AG09309 (cell line): Measurements from ENCODE around the gene TGFBR1.
A peak's percentile ranks its signal among the peaks of the same experiment; 100 is the strongest.

ENCODE experiments used
- DNase-seq: peaks from one replicate; pipeline ENCODE4 v3.0.0-alpha.2; 2010; ENCODE audit warnings: low read depth
- H3K4me3 ChIP-seq: 2 replicates; pipeline ENCODE4 v1.5.1; 2011; ENCODE audit warnings: mild to moderate bottlenecking, low read depth, low read length, moderate library complexity; ENCODE audit not compliant: control insufficient read depth
- TF ChIP-seq, protein P1 (sequence below): IDR thresholded peaks from 2 replicates; pipeline ENCODE4 v1.5.1; 2011; ENCODE audit warnings: mild to moderate bottlenecking, low read depth, low read length, inconsistent platforms; ENCODE audit not compliant: insufficient read depth, control insufficient read depth; ENCODE audit errors: missing control alignments

TGFBR1 gene

DNA sequence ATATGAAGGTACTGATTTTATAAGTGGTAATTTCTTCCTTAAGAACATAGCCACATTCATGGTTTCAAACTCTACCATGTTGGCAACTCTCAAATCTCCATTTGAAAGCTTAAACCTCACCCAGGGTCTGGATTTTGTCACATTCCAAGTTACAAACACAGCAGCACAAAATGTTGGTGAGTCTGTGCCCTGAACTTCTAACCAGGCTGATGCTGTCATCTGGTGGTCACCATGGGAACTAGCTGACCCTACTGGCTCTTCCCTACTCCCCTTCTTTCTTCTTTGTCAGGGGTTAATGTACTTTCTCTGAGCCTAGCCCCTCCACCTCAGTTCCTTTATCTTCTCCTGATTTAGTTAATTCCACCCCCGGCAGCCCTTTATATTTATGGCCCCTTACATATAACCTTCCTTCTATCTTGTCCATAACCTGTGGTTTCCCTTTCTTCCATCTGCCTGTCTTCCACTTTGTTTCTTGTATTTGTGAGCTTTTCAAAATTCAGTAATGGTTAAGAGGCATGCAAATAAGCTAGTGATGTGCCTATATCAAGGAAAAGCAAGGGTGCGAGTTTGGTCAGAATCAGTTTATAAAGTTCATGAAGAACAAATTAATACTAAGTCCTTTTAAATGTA is 35.9 kb downstream of the TGFBR1 start:
- TF ChIP-seq, protein P1, sequence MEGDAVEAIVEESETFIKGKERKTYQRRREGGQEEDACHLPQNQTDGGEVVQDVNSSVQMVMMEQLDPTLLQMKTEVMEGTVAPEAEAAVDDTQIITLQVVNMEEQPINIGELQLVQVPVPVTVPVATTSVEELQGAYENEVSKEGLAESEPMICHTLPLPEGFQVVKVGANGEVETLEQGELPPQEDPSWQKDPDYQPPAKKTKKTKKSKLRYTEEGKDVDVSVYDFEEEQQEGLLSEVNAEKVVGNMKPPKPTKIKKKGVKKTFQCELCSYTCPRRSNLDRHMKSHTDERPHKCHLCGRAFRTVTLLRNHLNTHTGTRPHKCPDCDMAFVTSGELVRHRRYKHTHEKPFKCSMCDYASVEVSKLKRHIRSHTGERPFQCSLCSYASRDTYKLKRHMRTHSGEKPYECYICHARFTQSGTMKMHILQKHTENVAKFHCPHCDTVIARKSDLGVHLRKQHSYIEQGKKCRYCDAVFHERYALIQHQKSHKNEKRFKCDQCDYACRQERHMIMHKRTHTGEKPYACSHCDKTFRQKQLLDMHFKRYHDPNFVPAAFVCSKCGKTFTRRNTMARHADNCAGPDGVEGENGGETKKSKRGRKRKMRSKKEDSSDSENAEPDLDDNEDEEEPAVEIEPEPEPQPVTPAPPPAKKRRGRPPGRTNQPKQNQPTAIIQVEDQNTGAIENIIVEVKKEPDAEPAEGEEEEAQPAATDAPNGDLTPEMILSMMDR, result peak; percentile 98
- no peak overlapping the region for H3K4me3 ChIP-seq
- DNase-seq, result peak; percentile 33

DNA sequence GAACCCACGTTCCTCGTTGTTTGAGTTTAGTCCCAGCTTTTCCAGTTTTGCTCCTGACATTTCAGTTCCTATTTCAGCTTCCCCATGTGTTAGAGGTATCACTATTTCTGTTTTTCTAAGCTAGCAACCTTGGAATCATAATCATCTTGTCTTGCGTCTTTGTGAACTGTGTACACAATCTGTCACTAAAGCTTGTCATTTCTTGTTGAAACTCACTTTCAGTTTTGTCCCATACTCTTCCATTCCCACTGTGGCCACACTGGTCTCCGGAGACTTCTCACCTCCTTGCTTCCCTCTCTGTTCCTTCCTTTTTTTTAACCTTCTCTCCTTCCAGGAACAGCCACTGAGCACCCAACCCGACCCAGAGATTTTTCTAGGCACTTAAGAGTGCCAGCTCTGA is 36.9 kb downstream of the TGFBR1 start:
- TF ChIP-seq, protein P1, result no peak
- no peak for DNase-seq

DNA sequence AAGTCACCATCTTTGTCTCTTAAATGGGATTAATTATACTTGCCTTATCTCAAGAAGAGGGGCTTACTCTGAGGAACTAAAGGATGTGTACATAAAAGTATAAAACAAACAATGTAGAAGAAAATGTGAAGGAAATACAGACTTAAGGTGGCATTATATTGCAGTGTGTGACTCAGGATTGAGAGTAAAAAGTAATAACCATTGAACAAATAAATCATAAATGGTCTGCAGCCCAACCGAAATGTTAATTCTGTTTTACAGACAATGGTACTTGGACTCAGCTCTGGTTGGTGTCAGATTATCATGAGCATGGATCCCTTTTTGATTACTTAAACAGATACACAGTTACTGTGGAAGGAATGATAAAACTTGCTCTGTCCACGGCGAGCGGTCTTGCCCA is 37.4 kb downstream of the TGFBR1 start:
- DNase-seq, result no peak
- TF ChIP-seq, protein P1, result no peak
- no peak overlapping the region for H3K4me3 ChIP-seq

More for the DNA sequence above, 36.9 kb downstream of the TGFBR1 start:
- no peak overlapping the region for H3K4me3 ChIP-seq

- no peak overlapping the region for H3K4me3 ChIP-seq
- no peak for DNase-seq
- TF ChIP-seq, protein P1, result no peak
Measured at GRCh38 chr9:99143655-99144054, 38.7 kb downstream of the TGFBR1 start.

GRCh38 chr9:99144966-99145365 is 40.1 kb downstream of the TGFBR1 start:
- H3K4me3 ChIP-seq, result no peak overlapping the region
- TF ChIP-seq, protein P1, result no peak
- no peak for DNase-seq

DNA sequence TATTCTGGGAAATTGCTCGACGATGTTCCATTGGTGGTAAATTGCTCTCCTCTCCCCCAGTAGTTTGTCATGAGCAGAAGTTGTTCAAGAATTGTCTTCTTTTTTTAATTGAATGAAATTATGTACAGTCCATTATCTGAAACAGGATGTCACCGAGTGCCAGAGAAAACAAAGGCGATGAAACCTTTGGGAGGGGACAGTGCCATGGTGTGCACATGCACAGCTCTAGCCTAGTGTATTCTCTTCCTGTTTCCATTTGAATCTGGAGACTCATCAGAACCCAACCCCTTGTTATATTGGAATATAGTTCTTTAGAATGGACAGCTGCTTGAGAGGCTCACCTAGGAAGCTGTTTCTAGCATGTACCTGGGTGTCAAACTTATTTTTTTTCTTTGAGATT is 41.7 kb downstream of the TGFBR1 start:
- no peak overlapping the region for H3K4me3 ChIP-seq
- DNase-seq, result no peak
- TF ChIP-seq, protein P1, result no peak
